AG08395 (cell line): ENCODE data around the gene DISP1.

Experiments
- DNase-seq: peaks from one replicate; pipeline ENCODE4 v3.0.0; 2012; ENCODE audit warnings: mixed read lengths, low spot score

DISP1 gene, protein sequence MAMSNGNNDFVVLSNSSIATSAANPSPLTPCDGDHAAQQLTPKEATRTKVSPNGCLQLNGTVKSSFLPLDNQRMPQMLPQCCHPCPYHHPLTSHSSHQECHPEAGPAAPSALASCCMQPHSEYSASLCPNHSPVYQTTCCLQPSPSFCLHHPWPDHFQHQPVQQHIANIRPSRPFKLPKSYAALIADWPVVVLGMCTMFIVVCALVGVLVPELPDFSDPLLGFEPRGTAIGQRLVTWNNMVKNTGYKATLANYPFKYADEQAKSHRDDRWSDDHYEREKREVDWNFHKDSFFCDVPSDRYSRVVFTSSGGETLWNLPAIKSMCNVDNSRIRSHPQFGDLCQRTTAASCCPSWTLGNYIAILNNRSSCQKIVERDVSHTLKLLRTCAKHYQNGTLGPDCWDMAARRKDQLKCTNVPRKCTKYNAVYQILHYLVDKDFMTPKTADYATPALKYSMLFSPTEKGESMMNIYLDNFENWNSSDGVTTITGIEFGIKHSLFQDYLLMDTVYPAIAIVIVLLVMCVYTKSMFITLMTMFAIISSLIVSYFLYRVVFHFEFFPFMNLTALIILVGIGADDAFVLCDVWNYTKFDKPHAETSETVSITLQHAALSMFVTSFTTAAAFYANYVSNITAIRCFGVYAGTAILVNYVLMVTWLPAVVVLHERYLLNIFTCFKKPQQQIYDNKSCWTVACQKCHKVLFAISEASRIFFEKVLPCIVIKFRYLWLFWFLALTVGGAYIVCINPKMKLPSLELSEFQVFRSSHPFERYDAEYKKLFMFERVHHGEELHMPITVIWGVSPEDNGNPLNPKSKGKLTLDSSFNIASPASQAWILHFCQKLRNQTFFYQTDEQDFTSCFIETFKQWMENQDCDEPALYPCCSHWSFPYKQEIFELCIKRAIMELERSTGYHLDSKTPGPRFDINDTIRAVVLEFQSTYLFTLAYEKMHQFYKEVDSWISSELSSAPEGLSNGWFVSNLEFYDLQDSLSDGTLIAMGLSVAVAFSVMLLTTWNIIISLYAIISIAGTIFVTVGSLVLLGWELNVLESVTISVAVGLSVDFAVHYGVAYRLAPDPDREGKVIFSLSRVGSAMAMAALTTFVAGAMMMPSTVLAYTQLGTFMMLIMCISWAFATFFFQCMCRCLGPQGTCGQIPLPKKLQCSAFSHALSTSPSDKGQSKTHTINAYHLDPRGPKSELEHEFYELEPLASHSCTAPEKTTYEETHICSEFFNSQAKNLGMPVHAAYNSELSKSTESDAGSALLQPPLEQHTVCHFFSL (N-terminal part only)

DNA sequence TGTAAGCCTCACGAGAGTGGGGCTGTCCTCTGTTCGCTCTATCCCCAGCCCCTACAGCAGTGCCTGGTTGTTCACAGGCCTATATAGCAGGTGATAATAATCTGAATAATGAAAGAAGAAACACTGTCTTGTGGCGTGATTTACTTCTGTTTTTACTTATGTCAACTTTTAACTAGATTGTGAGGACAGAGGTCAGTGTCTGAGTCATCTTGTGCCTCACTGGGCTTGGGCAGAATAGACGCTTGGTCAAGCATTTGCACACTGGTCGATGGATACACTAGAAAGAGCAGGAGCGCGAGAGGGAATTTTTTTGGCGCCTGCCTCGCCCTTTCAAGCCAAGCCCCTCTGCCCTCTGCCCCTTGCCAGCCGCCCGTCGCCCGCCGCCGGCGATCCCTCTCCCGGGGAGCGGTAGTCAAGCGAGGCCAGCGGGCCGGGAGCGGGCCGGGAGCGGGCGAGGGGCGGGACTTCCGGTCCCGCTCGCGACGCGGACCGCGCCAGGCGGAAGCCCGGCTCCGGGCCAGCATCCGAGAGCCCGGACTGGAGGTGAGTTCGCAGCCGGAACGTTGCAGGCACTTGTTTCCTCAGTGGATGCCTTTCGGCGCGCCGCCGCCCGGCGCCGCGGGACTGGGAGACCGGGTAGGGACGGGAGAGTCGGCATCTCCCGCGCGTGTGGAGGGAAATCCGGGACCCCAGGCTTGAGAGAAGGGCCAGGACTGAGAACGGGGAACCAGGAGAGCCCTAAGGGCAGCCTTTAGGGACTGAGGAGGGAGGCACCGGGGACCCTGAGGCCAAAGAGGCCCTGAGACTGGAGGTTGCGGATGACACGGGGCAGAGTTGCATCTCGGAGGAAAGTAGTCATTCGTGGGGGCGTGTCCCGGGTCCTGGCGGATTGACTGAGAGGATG is at the start of gene DISP1:
DISP1 (plus strand) TSS at position 504 of the 904 bp plus-strand sequence. CDS start 127,785 bp downstream, outside the sequence.
- DNase-seq, result peak; percentile 84

DNA sequence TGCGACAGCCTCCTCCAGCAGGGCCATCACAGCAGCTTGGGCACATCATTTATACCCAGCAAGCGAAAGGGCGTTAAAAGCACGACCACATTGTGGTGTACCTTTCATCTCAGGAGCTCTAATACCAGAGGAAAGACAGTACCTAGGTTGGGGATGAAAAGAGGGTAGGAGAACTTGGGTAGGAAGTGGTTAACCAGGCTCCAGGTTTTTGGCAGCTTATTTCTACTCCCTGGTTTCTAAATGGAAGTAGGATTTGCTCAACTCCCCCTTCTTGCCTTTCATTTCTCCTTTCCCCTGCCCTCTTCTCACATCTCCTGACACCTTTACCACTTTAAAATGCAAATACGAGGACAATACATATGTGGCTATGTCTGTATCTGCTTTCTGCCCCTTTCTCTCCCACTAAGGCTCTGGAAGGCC is 47.7 kb upstream of the DISP1 start:
- no peak for DNase-seq

DNA sequence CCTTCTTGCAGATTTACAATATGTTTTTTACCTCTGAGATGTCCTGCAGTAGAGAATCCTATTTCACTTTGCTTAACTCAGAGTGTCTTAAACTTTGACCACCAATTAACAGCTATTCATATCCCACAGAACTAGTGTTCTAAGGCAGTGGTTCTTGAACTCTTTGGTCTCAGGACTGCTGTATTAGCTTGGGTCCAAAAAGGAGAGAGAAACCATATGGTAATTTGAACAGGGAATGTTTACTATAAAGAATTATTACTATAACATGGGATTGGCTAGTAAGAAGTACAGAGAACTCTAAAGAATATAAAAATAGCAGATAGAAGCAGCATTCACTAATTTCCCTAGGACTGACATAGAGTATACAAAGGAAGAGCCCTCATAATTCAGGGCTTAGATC is 46.2 kb upstream of the DISP1 start:
- DNase-seq, result no peak

DNA sequence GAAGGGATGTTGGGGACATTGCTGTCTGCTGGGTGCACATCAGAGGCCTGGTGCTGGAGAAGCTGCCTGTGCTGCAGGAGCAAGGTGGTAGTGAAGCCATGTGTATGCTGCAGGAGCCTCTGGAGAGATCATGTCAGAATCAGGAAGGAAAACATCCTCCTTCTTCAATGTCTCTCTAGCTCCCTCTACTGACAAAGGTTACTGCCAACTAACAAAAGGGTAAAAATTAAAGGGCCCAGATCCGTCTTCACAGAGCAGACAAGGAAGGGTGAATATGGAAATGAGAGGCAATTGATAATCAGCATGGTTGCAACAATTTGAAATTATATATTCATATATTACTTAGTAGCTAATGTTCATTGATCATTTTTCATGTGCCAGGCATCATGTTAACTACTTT is 45.7 kb upstream of the DISP1 start:
- DNase-seq, result no peak

DNA sequence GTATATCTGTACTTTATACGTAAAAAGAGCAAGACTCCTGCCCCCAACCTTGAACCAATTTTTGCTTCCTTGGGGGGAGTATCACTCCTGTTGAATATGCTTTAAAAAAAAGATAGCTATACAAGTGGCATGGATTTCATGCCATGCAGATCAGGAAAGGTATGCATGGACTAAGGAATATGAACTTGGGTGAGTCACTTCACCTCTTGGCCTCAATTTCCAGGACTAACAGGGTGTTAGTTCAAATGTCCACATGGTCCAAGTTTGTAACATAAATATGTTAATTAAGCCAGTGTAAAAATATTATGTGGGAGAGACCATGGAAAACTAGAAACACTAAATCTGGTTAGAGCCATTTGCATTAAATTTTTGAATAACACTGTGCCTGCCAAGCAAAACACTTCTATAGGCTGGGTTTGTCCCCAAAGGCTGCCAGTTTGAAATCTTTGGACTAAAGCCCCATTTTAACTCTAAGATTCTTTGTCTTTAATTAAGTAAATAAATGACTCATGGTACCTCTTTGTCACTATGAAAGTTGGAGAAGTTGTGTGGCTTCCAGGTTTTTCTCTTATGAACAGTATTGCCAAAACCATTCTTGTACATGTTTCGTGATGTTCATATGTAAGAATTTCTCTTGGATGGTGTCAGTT is 44.7 kb upstream of the DISP1 start:
- DNase-seq, result no peak

DNA sequence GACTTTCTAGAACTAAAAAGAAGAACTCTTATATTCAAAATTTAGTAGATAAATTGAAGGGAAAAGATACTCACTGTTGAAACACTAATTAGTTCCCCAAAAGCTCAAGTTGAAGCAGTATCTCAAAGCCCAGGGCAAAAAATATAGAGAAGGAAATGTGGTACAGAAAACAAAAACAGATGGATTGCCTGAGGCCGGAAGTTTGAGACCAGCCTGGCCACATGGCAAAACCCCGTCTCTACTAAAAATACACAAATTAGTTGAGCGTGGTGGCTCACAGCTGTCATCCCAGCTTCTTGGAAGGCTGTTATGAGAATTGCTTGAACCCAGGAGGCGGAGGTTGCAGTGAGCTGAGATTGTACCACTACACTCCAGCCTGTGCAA is 41.9 kb upstream of the DISP1 start:
- no peak for DNase-seq

DNA sequence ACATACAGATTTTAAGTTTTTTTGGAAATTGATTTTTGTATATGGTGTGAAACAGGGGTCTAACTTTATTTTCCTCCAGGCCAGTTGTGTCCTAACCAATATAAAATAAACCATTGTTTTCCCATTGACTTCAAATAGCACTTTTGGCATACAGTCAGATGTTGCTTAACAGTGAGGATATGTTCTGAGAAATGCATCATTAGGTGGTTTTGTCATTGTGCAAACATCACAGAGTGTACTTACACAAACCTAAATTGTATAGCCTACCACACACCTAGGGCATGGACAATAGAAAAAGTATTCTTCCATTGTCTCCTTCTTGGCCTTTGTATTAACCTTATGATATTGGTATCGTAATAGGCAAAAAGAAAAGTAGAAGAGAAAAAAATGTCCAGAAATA is 37.4 kb upstream of the DISP1 start:
- no peak for DNase-seq

DNA sequence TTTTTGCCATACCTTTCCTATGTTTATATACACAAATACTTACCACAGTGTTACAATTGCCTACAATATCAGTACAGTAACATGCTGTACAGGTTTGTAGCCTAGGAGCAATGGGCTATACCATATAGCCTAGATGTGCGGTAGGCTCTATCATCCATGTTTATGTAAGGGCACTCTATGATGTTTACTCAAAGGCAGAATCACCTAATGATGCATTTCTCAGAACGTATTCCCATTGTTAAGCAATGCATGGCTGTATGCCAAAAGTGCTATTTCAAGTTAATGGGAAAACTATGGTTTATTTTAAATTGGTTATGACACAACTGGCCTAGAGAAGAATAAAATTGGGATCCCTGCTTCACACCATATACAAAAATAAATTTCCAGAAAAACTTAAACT is 36.9 kb upstream of the DISP1 start:
- DNase-seq, result no peak

DNA sequence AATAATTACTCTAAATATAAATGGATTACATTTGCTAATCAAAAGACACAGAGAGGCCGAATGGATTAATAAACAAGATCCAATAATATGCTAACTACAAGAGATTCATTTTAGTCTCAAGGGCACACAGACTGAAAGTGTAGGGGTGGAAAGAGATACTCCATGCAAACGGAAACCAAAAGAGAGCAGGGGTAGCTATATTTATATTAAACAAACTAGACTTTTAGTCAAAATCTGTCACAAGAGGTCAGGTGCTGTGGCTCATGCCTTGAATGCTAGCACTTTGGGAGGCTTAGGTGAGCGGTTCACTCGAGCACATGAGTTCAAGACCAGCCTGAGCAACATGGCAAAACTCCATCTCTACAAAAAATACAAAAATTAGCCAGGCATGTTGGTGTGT is 33.6 kb upstream of the DISP1 start:
- DNase-seq, result no peak

DNA sequence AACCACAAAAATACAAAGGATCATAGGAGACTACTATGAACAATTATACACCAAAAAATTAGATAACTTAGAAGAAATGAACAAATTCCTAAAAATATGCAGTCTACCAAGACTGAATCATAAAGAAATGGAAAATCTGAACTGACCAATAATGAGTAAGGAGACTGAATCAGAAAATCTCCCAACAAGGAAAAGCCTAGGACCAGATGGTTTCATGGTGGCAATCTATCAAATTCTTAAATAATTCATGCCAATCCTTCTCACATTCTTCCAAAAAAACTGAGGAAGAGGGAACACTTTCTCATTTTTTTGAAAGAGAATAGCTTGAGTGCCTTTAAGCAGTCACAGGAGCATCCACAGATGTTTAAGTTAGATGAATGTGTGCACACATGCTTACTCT is 31.8 kb upstream of the DISP1 start:
- no peak for DNase-seq

DNA sequence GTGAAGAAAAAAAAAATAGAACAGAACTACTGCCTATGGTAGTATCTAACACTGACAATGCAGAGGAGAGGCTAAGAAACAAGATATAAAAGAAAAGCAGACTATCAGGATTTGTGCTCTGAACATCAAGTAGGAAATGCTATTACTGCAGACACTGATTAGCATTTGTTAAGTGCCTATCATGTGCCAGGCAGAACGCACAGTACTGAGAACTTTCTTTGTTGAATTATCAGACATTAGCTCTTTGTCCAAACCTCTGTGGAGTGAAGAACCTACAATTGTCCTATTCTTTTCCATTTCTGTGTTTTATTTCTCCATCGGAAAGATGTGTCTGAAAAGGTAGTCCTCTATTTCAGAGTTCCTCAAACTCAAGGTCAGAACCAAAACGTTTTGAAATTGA is 30.5 kb upstream of the DISP1 start:
- no peak for DNase-seq

DNA sequence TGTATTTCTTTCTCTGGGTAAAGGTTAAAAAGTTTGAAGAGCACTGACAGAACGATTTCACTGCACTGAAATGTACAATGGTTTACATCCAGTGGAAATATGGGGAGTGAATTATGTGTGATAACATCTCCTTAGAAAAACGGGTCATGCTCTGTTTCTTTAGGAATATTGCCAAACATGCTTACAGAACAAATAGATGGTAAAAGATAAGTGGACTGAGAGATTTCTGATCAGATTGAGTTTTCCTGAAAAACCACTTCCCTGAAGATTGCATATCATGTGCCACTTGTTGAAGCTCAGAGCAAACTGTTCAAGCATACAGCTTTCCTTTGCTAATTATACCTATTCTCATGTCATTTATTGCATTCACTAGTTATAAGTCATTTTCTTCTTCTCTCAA is 29.9 kb upstream of the DISP1 start:
- DNase-seq, result no peak

DNA sequence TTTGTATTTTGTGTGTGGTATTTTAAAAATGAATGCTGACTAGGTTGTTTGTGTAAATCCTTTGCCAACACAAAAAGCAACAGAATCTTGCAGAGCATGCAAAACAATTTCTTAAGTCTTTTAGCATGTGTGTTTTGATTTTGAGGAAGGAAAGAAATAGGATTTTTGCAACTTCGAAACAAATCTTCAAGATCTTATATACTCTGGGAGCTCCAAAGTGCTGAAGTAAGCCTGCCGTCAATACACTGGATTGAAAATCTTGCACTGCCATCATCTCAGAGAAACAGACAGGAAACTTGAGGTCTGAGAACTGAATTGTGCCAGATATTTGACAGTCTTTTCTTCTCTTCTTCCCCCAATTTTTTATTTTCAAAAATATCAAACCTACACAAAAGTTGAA is 29.3 kb upstream of the DISP1 start:
- DNase-seq, result no peak

DNA sequence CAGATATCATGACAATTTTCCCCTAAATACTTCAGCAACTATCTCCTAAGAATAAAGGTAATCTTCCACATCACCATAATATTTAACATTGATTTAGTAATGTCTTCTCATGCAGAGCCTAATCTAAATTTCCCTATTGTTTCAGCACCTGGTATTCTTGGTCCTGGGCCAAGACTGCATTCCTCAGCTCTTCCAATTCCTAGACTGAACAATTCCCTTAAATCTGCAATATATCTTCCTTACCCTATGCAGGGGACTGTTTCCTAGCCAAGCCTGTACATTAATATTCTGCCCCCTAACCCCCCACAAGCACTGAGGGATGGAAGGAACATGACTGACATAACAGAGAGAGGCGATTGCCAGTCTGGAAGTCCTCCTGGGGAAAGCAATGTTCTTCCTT is 28.7 kb upstream of the DISP1 start:
- DNase-seq, result no peak

DNA sequence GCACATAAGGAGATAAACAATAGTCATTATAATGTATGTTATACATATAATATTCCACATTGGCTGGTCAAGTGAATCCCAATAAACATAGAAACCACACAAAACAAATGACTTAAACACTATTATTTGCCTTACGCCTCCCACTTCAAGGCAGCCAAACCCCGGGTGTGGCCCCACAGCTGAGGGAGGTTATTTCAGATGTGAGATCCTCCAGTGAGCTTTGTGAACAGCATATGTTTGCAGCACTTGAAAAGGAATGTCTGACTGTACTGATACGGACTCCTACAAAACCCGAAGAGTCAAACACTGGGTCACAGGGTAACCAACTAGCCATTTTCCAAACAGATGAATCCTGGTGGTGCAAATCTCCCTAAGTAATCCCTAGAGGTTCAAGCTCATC is 27.1 kb upstream of the DISP1 start:
- DNase-seq, result no peak

DNA sequence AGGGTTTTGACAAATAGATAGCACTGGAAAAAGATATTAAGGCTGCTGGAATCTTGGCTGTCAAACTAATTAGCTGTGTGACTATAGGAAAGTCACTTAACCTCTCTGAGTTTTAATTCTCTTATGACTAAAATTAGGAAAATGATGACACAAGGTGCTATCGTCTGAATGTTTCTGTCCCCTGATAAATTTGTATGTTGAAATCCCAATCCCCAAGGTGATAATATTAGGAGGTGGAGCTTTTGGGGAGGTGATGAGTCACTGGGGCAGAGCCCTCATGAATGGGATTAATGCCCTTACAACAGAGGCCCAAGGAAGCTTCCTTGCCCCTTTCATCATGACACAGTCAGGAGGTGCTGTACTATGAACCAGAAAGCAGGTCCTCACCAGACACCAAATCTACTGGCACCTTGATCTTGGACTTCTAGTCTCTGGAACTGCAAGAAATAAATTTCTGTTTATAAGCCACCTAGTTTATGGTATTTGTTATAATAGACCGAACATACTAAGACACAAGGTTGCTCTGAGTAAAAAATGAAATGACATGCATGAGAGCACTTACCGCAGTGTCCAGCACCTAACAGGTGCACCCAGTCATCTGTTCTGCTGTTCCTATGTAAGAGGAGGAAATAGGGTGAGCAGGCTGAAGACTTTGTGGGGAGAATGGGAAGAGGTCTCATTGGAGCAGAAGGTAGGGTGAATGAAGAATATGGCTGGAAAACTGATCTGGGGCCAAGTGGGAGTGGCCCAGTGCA is 26.3 kb upstream of the DISP1 start:
- DNase-seq, result no peak

DNA sequence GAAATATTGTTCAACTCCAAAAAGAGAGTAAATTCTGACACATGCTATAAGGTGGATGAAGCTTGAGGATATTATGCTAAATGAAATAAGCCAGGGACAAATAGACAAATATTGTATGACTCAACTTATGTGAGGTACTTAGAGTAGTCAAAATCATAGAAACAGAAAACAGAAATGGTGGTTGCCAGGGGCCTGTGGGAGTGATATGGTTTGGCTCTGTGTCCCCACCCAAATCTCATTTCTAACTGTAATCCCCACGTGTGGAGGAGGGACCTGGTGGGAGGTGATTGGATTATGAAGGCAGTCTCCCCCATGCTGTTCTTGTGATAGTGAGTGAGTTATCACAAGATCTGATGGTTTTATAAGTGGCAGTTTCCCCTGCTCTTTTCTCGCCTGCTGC is 24.7 kb upstream of the DISP1 start:
- no peak for DNase-seq

DNA sequence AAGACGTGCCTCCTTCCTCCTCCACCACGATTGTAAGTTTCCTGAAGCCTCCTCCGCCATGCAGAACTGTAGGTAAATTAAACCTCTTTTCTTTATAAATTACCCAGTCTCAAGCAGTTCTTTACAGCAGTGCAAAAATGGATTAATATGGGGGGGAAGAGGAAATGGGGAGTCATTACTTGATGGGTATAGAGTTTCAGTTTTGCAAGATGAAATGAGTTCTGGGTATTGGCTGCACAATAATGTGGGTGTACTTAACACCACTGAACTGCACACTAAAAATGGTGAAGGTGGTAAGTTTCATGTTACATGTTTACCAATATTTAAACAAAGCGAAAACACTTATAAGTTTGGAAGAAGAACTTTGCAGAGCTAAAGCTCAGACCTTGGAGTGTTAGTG is 24.3 kb upstream of the DISP1 start:
- DNase-seq, result no peak

DNA sequence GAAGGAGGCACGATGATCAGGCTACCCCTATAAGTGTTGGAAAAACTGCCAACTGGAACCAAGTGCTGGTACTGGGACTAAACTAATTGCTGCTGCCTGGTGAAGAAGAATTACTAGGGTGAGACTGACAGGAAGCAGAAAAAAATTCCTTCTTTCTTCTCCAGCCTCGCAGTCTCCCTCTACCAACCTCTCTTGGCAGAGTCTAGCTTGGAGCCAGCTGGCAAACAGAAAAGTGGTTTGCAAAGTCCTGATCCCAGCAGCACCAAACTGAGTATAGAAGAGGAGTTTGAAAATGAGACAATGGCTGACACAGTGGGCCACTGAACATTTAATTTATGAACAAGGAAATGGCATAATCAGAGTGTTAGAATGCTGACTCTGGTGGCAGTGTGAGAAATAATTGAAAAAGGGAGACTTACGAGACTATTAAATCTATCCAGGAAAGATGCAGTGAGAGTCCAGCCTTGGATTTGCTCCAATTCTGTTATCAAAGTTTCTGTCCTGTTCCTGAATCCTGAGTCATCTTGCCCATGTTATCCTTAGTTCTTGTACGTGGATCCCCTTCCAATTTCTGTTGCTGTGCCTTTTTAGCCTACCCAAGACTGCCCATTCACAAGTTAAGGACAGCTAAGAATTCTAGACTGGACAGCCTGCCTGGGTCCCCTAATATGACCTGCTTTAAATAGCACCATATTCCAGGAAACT is 23.7 kb upstream of the DISP1 start:
- DNase-seq, result no peak

DNA sequence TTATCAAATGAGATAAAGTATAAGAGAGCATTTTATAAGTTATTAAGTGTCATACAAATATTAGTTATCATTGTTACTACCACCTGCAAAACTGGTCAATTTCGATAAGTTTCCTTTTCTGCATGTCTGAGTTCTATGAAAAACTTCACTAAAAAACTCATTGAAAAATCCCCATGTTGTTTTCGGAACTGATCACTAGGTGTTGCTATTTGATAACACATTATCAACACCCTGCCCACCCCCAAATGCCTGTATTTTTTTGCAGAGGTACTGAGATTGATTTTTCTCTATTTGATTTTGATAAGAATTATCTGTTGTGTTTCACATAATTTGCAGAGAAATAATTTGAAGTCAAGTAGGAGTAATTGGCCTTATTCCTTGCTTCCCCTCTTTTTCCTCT is 22.1 kb upstream of the DISP1 start:
- DNase-seq, result peak; percentile 49
